ENCODE results near the gene TDP1.

DNA sequence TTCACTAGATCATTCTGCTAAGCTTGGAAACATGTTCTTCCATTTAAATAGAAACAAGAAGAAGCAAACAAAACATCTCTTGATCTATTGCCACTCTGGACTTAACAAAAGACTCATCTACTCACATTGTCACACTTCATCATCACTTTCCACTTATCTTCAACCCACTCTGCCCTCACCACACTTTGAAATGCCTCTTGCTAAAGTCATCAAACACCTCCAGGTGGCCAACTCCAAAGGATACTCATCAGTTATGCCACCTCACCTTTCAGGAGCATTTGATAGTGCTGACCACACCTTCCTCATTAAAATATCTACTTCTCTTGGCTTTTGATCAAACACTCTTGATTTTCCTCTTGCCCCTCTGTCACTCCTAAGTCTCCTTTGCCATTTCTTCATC lies 8.4 kb upstream of the TDP1 start:
- TF ChIP-seq, protein P1, sequence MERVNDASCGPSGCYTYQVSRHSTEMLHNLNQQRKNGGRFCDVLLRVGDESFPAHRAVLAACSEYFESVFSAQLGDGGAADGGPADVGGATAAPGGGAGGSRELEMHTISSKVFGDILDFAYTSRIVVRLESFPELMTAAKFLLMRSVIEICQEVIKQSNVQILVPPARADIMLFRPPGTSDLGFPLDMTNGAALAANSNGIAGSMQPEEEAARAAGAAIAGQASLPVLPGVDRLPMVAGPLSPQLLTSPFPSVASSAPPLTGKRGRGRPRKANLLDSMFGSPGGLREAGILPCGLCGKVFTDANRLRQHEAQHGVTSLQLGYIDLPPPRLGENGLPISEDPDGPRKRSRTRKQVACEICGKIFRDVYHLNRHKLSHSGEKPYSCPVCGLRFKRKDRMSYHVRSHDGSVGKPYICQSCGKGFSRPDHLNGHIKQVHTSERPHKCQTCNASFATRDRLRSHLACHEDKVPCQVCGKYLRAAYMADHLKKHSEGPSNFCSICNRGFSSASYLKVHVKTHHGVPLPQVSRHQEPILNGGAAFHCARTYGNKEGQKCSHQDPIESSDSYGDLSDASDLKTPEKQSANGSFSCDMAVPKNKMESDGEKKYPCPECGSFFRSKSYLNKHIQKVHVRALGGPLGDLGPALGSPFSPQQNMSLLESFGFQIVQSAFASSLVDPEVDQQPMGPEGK (CRISPR knock-in tag; IDR thresholded peaks at IDR 0.05; ENCODE audit: borderline replicate concordance), result no peak
- TF ChIP-seq ISL1 (CRISPR knock-in tag; IDR thresholded peaks at IDR 0.05) (no peak), BACH2 (CRISPR knock-in tag; IDR thresholded peaks at IDR 0.05; ENCODE audit: borderline replicate concordance) (no peak), ZNF8 (CRISPR knock-in tag; IDR thresholded peaks at IDR 0.05) (no peak)
